Bronchial epithelial cell (primary cell): ENCODE measurements around the gene ABHD4. TPM values are rescaled to one million over a fixed set of nuclear protein-coding genes. Genes with fewer than 3 reads are reported as not detected.
"Not testable (repeated sequence)": the region's sequence is repeated elsewhere in the genome, so short reads cannot be mapped to it uniquely, and the experiment has no call there.

ENCODE experiments used
- DNase-seq: peaks from one replicate; pipeline ENCODE4 v3.0.0-alpha.2; 2010; ENCODE audit warnings: low read depth
- FAIRE-seq: peaks from 2 replicates; lab custom pipeline; 2011; peaks lifted over from hg19 to GRCh38; lab: Jason Lieb, UNC
- H3K27me3 ChIP-seq: 2 replicates; pipeline ENCODE4 v1.5.1; 2011; ENCODE audit warnings: low read length; ENCODE audit not compliant: control insufficient read depth, insufficient read depth
- H3K36me3 ChIP-seq: 2 replicates; pipeline ENCODE4 v1.5.1; 2011; ENCODE audit warnings: low read length; ENCODE audit not compliant: control insufficient read depth, insufficient read depth
- H3K4me3 ChIP-seq: 2 replicates; pipeline ENCODE4 v1.5.1; 2011; ENCODE audit warnings: mild to moderate bottlenecking, low read depth, low read length, control low read depth
- total RNA-seq: library from RNA; depleted of rRNA; stranded (reverse); fragments of >200 nt; gene quantifications from 2 replicates; pipeline ENCODE4 v1.2.1, GENCODE V29; 2014
- TF ChIP-seq, protein P1 (sequence below): IDR thresholded peaks from 2 replicates; pipeline ENCODE4 v1.5.1; 2011; ENCODE audit warnings: mild to moderate bottlenecking, moderate library complexity, low read length, control low read depth, inconsistent platforms; ENCODE audit not compliant: insufficient read depth, severe bottlenecking

The ABHD4 gene
- total RNA-seq, 1 donor from 2014 or later = 5.3 TPM

DNA sequence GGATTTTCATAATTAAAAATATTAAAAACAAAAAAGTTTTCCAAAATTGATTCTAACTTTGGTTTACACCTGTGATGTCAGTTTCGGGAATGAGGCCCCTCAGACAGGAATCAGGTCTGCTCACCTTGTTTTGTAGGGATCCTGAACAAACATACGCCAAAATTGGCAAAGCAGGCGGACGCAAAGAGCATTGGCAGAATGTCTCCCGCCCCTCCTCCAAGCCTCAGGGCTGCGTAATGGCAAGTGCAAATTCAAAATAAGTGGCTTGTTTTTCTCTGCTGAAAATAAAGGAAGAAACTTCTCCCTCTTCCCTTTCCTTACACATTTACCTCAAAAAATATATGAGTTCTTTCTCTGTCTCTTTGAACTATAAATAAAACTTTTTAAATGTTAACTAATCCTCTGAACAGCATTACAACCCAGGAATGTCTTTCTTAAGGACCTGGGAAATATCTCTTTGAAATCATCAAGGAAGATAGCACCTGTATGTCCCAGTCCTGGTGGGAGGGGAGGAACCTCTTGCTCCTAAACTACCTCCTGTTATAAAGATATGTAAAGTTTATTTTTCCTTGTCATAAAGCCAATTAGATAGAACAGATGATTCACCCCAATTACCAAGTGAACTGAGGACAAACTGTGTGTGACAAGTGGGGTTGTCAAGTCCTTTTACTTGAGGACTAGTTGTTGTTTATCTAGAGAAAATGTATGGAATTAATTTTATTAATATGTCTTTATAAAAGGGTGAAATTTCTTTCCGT lies 29.6 kb downstream of the ABHD4 start:
- TF ChIP-seq, protein P1, sequence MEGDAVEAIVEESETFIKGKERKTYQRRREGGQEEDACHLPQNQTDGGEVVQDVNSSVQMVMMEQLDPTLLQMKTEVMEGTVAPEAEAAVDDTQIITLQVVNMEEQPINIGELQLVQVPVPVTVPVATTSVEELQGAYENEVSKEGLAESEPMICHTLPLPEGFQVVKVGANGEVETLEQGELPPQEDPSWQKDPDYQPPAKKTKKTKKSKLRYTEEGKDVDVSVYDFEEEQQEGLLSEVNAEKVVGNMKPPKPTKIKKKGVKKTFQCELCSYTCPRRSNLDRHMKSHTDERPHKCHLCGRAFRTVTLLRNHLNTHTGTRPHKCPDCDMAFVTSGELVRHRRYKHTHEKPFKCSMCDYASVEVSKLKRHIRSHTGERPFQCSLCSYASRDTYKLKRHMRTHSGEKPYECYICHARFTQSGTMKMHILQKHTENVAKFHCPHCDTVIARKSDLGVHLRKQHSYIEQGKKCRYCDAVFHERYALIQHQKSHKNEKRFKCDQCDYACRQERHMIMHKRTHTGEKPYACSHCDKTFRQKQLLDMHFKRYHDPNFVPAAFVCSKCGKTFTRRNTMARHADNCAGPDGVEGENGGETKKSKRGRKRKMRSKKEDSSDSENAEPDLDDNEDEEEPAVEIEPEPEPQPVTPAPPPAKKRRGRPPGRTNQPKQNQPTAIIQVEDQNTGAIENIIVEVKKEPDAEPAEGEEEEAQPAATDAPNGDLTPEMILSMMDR = no peak
- no peaks in the 10 kb centered on the region for H3K27me3 ChIP-seq
- H3K36me3 ChIP-seq = no peaks in the 10 kb centered on the region
- FAIRE-seq = no peak
- DNase-seq = no peak
- no peak overlapping the region for H3K4me3 ChIP-seq

DNA sequence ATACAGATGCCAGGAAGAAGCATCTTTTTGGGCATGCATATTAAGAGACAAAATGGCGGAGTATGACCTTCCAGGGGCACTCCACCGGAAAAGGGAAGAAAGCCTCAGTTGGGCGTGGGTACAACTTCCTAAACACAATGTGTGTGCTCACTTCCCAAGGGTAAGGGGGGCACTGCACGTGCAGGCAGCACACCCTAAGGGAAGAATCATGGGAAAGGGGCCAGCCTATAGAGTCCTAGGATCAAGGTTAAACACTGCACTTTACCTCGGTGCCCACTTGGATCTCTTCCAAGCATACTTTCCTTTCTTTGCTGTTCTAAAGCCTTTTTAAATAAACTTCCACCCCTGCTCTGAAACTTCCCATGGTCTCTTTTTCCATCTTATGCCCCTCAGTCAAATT lies 31.3 kb downstream of the ABHD4 start:
- FAIRE-seq = no peak

DNA sequence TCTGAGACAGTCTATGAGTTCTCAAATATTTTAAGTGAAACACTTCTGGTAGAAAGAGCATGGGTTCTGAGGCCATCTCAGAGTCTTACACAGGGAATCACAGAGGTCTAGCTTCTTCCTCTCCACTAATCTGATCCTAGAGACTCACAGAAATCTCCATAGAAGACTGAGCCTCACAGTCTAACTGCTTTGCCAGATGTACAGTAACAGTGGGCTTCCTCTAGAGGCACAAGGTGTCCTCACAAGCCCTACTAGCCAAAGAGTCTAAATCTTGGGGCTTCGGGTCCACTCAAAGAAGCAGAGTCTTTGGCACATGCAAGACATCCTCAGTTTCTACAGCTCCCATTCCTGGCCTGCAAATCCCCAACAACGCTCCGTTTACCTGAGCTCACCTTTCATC lies 32.0 kb downstream of the ABHD4 start:
- Histone ChIP-seq H3K36me3 (no peaks in the 10 kb centered on the region), H3K27me3 (no peaks in the 10 kb centered on the region), H3K4me3 (no peak overlapping the region)
- TF ChIP-seq, protein P1 = no peak
- no peak for FAIRE-seq
- no peak for DNase-seq

More for the DNA sequence above, 31.3 kb downstream of the ABHD4 start:
- Histone ChIP-seq H3K36me3 (no peaks in the 10 kb centered on the region), H3K27me3 (no peaks in the 10 kb centered on the region), H3K4me3 (no peak overlapping the region)
- no peak for DNase-seq
- TF ChIP-seq, protein P1 = no peak

DNA sequence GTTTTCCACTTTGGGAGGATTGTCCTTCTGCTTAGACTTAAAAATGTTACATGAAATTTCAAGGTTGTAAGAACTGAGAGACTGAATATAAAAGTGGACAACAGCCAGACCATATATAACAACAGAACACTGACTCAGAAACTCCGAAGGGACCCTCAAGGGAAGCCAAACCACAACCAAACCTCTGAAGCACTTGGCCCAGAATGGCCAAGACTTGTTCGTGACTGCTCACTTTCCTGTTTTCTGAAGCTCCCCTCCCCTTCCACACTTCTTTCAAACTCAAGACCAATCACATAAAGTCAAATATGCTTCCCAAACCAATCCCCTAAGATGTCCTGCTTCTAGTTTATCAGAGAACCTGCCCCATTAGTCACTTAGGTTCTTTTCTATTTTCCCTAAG lies 32.4 kb downstream of the ABHD4 start:
- Histone ChIP-seq H3K36me3 (no peaks in the 10 kb centered on the region), H3K4me3 (no peak overlapping the region), H3K27me3 (no peaks in the 10 kb centered on the region)
- FAIRE-seq = no peak
- TF ChIP-seq, protein P1 = no peak
- DNase-seq = no peak

DNA sequence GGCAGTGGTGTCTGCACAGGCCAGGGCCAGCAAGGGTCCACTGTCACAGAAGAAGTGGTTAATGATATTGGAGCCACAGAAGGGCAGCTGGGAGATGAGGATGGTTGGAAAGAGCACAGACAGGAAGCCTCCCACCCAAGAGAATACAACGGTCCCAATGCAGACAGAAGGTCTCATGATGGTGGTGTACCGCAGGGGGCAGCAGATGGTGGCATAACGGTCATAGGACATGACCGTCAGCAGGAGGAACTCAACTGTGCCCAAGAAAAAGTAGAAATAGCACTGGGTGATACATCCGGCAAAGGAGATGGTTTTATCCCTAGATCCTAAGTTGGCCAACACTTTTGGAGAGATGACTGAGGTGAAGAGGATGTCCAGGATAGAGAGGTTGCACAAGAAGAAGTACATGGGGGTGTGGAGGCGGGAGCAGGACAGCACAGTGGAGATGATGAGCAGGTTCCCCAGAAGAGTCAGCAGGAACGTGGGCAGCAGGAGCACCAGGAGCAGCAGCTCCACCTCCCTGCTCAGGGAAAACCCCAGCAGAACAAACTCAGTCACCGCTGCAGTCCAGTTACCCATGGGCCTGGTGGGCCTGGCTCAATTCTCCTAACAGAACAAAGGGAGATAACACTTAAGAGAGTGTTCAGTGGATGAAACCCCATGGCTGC lies 36.3 kb downstream of the ABHD4 start:
- FAIRE-seq (peak; percentile 23), DNase-seq (no peak)
- H3K27me3 ChIP-seq = no peaks in the 10 kb centered on the region
- no peak overlapping the region for H3K4me3 ChIP-seq
- TF ChIP-seq, protein P1 = no peak
- no peaks in the 10 kb centered on the region for H3K36me3 ChIP-seq

DNA sequence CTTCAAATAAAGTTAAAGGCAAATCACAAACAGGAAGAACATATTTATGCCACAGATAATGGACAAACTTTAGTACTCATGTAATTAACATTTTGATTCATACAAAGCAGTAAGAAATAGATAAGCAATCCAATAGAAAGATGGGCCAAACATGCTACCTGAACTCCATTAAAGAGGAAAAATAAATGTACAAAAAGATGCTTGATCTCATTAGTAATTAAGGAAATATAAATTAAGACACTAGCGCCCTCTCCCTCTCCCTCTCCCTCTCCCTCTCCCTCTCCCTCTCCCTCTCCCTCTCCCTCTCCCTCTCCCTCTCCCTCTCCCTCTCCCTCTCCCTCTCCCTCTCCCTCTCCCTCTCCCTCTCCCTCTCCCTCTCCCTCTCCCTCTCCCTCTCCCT lies 37.9 kb downstream of the ABHD4 start:
- DNase-seq, FAIRE-seq, H3K27me3 ChIP-seq, H3K4me3 ChIP-seq, H3K36me3 ChIP-seq: not testable (repeated sequence)
